Mesenchymal stem cell (in vitro differentiated cells and primary cell): Measurements from ENCODE around the gene TRPC4.
A peak's percentile ranks its signal among the peaks of the same experiment; 100 is the strongest.

ENCODE experiments used
- DNase-seq: peaks from one replicate; pipeline ENCODE4 v3.0.0-alpha.2; 2013
- H2AFZ ChIP-seq: one replicate; pipeline ENCODE4 v1.6.1; 2013; ENCODE audit warnings: low read depth, mild to moderate bottlenecking, control low read depth, inconsistent platforms, low read length, moderate library complexity
- H2AK5ac ChIP-seq: 2 replicates; pipeline ENCODE4 v1.6.1; 2013; ENCODE audit warnings: low read length, moderate library complexity, mild to moderate bottlenecking, inconsistent platforms; ENCODE audit not compliant: severe bottlenecking
- H2BK120ac ChIP-seq: one replicate; pipeline ENCODE4 v1.6.1; 2013; ENCODE audit warnings: low read depth, mild to moderate bottlenecking, inconsistent platforms, low read length, moderate library complexity
- H2BK12ac ChIP-seq, 2 experiments: one replicate each; pipeline ENCODE4 v1.6.1; 2013; ENCODE audit warnings: inconsistent platforms in 2 of 2, low read length in 2 of 2, mild to moderate bottlenecking in 2 of 2, moderate library complexity in 2 of 2, control low read depth in 1 of 2
- H2BK15ac ChIP-seq: one replicate; pipeline ENCODE4 v1.6.1; 2013; ENCODE audit warnings: mild to moderate bottlenecking, low read depth, inconsistent platforms; ENCODE audit not compliant: poor library complexity, severe bottlenecking
- H2BK5ac ChIP-seq: 2 replicates; pipeline ENCODE4 v1.6.1; 2013; ENCODE audit warnings: low read depth, mild to moderate bottlenecking, low read length, control low read depth, inconsistent platforms; ENCODE audit not compliant: poor library complexity, severe bottlenecking
- H3K14ac ChIP-seq, 2 experiments: one replicate each; pipeline ENCODE4 v1.6.1; 2013; ENCODE audit warnings: inconsistent platforms in 2 of 2, low read length in 2 of 2, control low read depth in 1 of 2, mild to moderate bottlenecking in 1 of 2, moderate library complexity in 1 of 2
- H3K18ac ChIP-seq, 2 experiments: one replicate each; pipeline ENCODE4 v1.6.1; 2013; ENCODE audit warnings: inconsistent platforms in 2 of 2, low read length in 2 of 2, control low read depth in 1 of 2, low read depth in 1 of 2, mild to moderate bottlenecking in 1 of 2
- H3K23ac ChIP-seq, 2 experiments: one replicate each; pipeline ENCODE4 v1.6.1; 2013; ENCODE audit warnings: inconsistent platforms in 2 of 2, low read length in 2 of 2, mild to moderate bottlenecking in 2 of 2, moderate library complexity in 2 of 2, control low read depth in 1 of 2
- H3K27ac ChIP-seq: 2 replicates; pipeline ENCODE4 v1.5.1; 2013; ENCODE audit warnings: mild to moderate bottlenecking, moderate library complexity, low read length, control low read depth, inconsistent platforms; ENCODE audit not compliant: poor library complexity, severe bottlenecking
- H3K27me3 ChIP-seq, 2 experiments: 2 replicates each; pipeline versions ENCODE4 v1.6.1 to v1.7.0; 2013; ENCODE audit warnings: low read length in 2 of 2, mild to moderate bottlenecking in 2 of 2, moderate library complexity in 2 of 2, control low read depth in 1 of 2, inconsistent platforms in 1 of 2; ENCODE audit not compliant: control insufficient read depth in 1 of 2, insufficient read depth in 1 of 2
- H3K36me3 ChIP-seq, 2 experiments: 2 replicates each; pipeline versions ENCODE4 v1.6.1 to v1.7.0; 2013; ENCODE audit warnings: low read length in 2 of 2, control low read depth in 1 of 2, inconsistent platforms in 1 of 2, low read depth in 1 of 2, mild to moderate bottlenecking in 1 of 2; ENCODE audit not compliant: insufficient read depth in 2 of 2, control insufficient read depth in 1 of 2
- H3K4ac ChIP-seq, 2 experiments: one replicate each; pipeline ENCODE4 v1.6.1; 2013; ENCODE audit warnings: inconsistent platforms in 2 of 2, low read length in 2 of 2, mild to moderate bottlenecking in 2 of 2, moderate library complexity in 2 of 2, control low read depth in 1 of 2, low read depth in 1 of 2
- H3K4me1 ChIP-seq: 2 replicates; pipeline ENCODE4 v1.6.1; 2013; ENCODE audit warnings: low read depth, low read length, control low read depth; ENCODE audit not compliant: control insufficient read depth, insufficient read depth
- H3K4me2 ChIP-seq: 2 replicates; pipeline ENCODE4 v1.6.1; 2013; ENCODE audit warnings: low read length, mild to moderate bottlenecking, inconsistent platforms; ENCODE audit not compliant: poor library complexity, severe bottlenecking
- H3K4me3 ChIP-seq, 2 experiments: 2 replicates each; pipeline versions ENCODE4 v1.5.1 to v1.7.0; 2013; ENCODE audit warnings: low read length in 2 of 2, mild to moderate bottlenecking in 2 of 2, control low read depth in 1 of 2, low read depth in 1 of 2; ENCODE audit not compliant: insufficient read depth in 1 of 2
- H3K79me1 ChIP-seq: replicated peaks from 2 replicates; pipeline ENCODE4 v1.6.1; 2013; ENCODE audit warnings: mild to moderate bottlenecking, control low read depth, low read length, inconsistent platforms; ENCODE audit not compliant: poor library complexity, severe bottlenecking
- H3K9ac ChIP-seq: 2 replicates; pipeline ENCODE4 v1.7.0; 2013; ENCODE audit warnings: mild to moderate bottlenecking, low read length, moderate library complexity
- H3K9me3 ChIP-seq: 2 replicates; pipeline ENCODE4 v1.7.0; 2013; ENCODE audit warnings: mild to moderate bottlenecking, low read length; ENCODE audit not compliant: control insufficient read depth
- H4K8ac ChIP-seq: one replicate; pipeline ENCODE4 v1.6.1; 2013; ENCODE audit warnings: inconsistent platforms, mild to moderate bottlenecking, low read length, moderate library complexity
- H4K91ac ChIP-seq: one replicate; pipeline ENCODE4 v1.6.1; 2013; ENCODE audit warnings: mild to moderate bottlenecking, low read length, inconsistent platforms
- WGBS: methylation state at CpG from one replicate; pipeline ENCODE4 v1.1.7; 2013; ENCODE audit warnings: mixed read lengths; 5-methylcytosine and 5-hydroxymethylcytosine counted together

TRPC4 gene

DNA sequence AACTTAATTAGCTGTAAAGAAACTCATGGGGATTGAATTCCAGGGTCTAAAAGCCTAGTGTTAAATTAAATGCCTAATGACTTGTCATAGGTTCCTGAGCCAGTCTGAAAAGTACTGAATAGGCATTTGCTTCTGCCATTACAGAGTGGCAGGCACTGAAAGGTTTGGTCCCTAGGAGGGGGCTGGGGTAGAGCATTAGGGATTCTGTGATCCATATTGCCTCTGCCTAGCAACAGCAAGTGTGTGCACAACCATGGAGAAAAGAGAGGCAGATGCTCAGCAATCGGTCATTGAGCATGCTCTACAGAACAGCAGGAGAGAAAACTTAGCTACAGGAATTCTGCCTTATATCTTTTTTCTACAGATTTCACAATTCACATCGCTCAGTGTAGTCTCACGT, 133.5 kb downstream of the TRPC4 start:
- H3K18ac ChIP-seq: no peak overlapping the region
- no peaks in the 10 kb centered on the region for H3K79me1 ChIP-seq
- H2BK5ac ChIP-seq: no peak overlapping the region
- no peak overlapping the region for H2BK12ac ChIP-seq
- no peak overlapping the region for H3K4ac ChIP-seq
- H2BK15ac ChIP-seq: no peak overlapping the region
- H2AFZ ChIP-seq: no peak overlapping the region
- H3K36me3 ChIP-seq: no peaks in the 10 kb centered on the region
- no peak overlapping the region for H4K91ac ChIP-seq
- no peak overlapping the region for H3K27ac ChIP-seq
- H3K4me1 ChIP-seq: no peaks in the 10 kb centered on the region
- H3K4me3 ChIP-seq: no peak overlapping the region
- no peak for DNase-seq
- H3K27me3 ChIP-seq: no peaks in the 10 kb centered on the region
- no peak overlapping the region for H4K8ac ChIP-seq
- no peak overlapping the region for H2BK120ac ChIP-seq
- no peak overlapping the region for H3K9ac ChIP-seq
- 100% methylated on average over 1 of the region's 3 CpGs for WGBS
- H3K4me2 ChIP-seq: no peak overlapping the region
- no peak overlapping the region for H2AK5ac ChIP-seq
- no peaks in the 10 kb centered on the region for H3K9me3 ChIP-seq
- H3K23ac ChIP-seq: no peak overlapping the region
- no peak overlapping the region for H3K14ac ChIP-seq

DNA sequence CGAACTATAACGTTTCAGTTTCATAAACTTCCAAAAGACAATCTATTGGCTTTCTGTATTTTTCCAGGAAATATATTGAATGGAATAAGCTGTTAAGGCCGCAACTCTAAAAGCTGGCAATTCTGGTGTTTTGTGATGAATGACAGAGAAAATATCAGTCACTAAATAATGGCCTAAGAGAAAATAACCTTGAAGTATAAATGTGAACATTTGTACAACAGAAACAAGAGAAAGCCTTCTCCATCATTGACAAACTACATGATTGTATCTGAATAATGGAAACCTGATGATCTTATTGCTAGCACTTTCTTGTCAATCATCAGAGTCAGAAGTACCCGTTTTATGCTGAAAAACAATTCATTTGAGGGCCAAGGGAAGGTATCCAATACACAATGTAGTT, 134.3 kb downstream of the TRPC4 start:
- H3K9ac ChIP-seq: no peak overlapping the region
- H3K4ac ChIP-seq: no peak overlapping the region
- H3K4me2 ChIP-seq: no peak overlapping the region
- no peak overlapping the region for H3K4me3 ChIP-seq
- no peaks in the 10 kb centered on the region for H3K36me3 ChIP-seq
- no peak overlapping the region for H2BK120ac ChIP-seq
- no CpG with 5 or more reads among the region's 4 CpGs for WGBS
- H4K8ac ChIP-seq: no peak overlapping the region
- no peak overlapping the region for H2BK15ac ChIP-seq
- no peak overlapping the region for H4K91ac ChIP-seq
- H3K27ac ChIP-seq: no peak overlapping the region
- no peak overlapping the region for H2AK5ac ChIP-seq
- no peaks in the 10 kb centered on the region for H3K4me1 ChIP-seq
- H3K23ac ChIP-seq: no peak overlapping the region
- no peak overlapping the region for H3K14ac ChIP-seq
- H3K79me1 ChIP-seq: no peaks in the 10 kb centered on the region
- no peak overlapping the region for H2AFZ ChIP-seq
- no peaks in the 10 kb centered on the region for H3K27me3 ChIP-seq
- no peaks in the 10 kb centered on the region for H3K9me3 ChIP-seq
- H2BK5ac ChIP-seq: no peak overlapping the region
- no peak overlapping the region for H3K18ac ChIP-seq
- no peak for DNase-seq
- H2BK12ac ChIP-seq: no peak overlapping the region

DNA sequence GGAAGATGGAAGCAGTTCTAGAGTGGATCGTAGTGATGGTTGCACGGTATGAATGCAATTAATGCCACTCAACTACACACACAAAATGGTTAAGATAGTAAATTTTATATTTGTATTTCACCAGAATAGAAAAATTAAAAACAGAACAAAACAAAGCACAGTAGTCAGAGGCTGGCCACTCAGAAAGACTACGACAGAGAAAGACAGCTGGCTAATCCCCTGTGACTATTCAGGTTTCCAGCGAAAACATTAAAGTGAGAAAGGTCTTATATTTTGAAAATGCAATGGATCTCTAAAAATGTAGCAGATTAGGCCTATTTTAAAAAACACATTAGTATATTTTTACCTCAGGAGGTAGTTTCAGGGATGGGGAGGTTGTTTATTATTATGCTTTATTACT, 139.7 kb downstream of the TRPC4 start:
- no peak overlapping the region for H4K8ac ChIP-seq
- no peak overlapping the region for H3K14ac ChIP-seq
- no peak overlapping the region for H2BK120ac ChIP-seq
- no peak overlapping the region for H3K4ac ChIP-seq
- H3K36me3 ChIP-seq: no peaks in the 10 kb centered on the region
- H2AFZ ChIP-seq: no peak overlapping the region
- no peaks in the 10 kb centered on the region for H3K4me1 ChIP-seq
- H3K27ac ChIP-seq: no peak overlapping the region
- no peaks in the 10 kb centered on the region for H3K9me3 ChIP-seq
- no peak overlapping the region for H2AK5ac ChIP-seq
- H2BK12ac ChIP-seq: no peak overlapping the region
- no peak overlapping the region for H3K4me2 ChIP-seq
- no peak overlapping the region for H2BK15ac ChIP-seq
- H2BK5ac ChIP-seq: no peak overlapping the region
- H4K91ac ChIP-seq: no peak overlapping the region
- H3K18ac ChIP-seq: no peak overlapping the region
- no peak overlapping the region for H3K9ac ChIP-seq
- H3K4me3 ChIP-seq: no peak overlapping the region
- H3K23ac ChIP-seq: no peak overlapping the region
- no peaks in the 10 kb centered on the region for H3K27me3 ChIP-seq
- 100% methylated on average over 3 of the region's 4 CpGs for WGBS
- DNase-seq: no peak
- no peaks in the 10 kb centered on the region for H3K79me1 ChIP-seq

- no peak overlapping the region for H2BK12ac ChIP-seq
- no peak overlapping the region for H3K9ac ChIP-seq
- no peak overlapping the region for H3K4me3 ChIP-seq
- no peaks in the 10 kb centered on the region for H3K36me3 ChIP-seq
- H3K9me3 ChIP-seq: no peaks in the 10 kb centered on the region
- H3K79me1 ChIP-seq: no peaks in the 10 kb centered on the region
- H3K23ac ChIP-seq: no peak overlapping the region
- no peak overlapping the region for H2AFZ ChIP-seq
- WGBS: 100% methylated on average over 1 of the region's 8 CpGs
- no peak overlapping the region for H2BK120ac ChIP-seq
- no peak overlapping the region for H4K91ac ChIP-seq
- no peak overlapping the region for H2AK5ac ChIP-seq
- H3K27me3 ChIP-seq: no peaks in the 10 kb centered on the region
- no peak overlapping the region for H3K18ac ChIP-seq
- no peak overlapping the region for H3K4me2 ChIP-seq
- H3K14ac ChIP-seq: no peak overlapping the region
- no peak overlapping the region for H2BK15ac ChIP-seq
- no peak overlapping the region for H2BK5ac ChIP-seq
- DNase-seq: peak; percentile 28
- H4K8ac ChIP-seq: no peak overlapping the region
- no peak overlapping the region for H3K27ac ChIP-seq
- H3K4me1 ChIP-seq: peaks cover 1% of the 10 kb centered on the region
- H3K4ac ChIP-seq: no peak overlapping the region
These were observed 153.0 kb downstream of the TRPC4 start for GRCh38 chr13:37716420-37717195.
